B cell (primary cell): ENCODE results near the gene CCNT2. TPM values are rescaled to one million over a fixed set of nuclear protein-coding genes. Genes with fewer than 3 reads are reported as not detected.

Experiments
- ATAC-seq: fragments of 200-7000 bp; cut with Tn5 transposase; one replicate; pipeline ENCODE4 v1.10.0; 2021; ENCODE audit warnings: low read depth, mild to moderate bottlenecking, moderate number of reproducible peaks, moderate library complexity
- CTCF ChIA-PET: fragments of 350-600 bp; sonication (Branson Sonifier 250); formaldehyde crosslinking; loops from one replicate; lab custom pipeline; 2021; ENCODE audit warnings: antibody characterized with exemption, inconsistent platforms; lab: Charles Lee
- POLR2A ChIA-PET: fragments of 350-600 bp; sonication (Branson Sonifier 250); formaldehyde crosslinking; loops from one replicate; lab custom pipeline; 2021; ENCODE audit warnings: antibody characterized with exemption; lab: Charles Lee
- DNase-seq: peaks from one replicate; pipeline ENCODE4 v3.0.0; 2013
- H2AFZ ChIP-seq: 2 replicates; pipeline ENCODE4 v1.6.1; 2012; ENCODE audit warnings: mild to moderate bottlenecking, low read depth, low read length; ENCODE audit not compliant: insufficient read depth, poor library complexity, severe bottlenecking
- H3K27ac ChIP-seq, 2 donors: 1 replicate in 1 of 2; 2 replicates in 1 of 2; pipeline ENCODE4 v1.5.1; 2012 to 2013; ENCODE audit warnings: low read length in 2 of 2, mild to moderate bottlenecking in 2 of 2, moderate library complexity in 1 of 2
- H3K27me3 ChIP-seq, 4 experiments: fragments of 200-600 bp in 1 of 4; sonication (generic) in 1 of 4; replicated peaks in 1 of 4; 1 replicate in 2 of 4; 2 replicates in 2 of 4; pipeline versions ENCODE4 v1.6.1 to v1.7.0; 2013 to 2016; ENCODE audit warnings: low read length in 3 of 4, mild to moderate bottlenecking in 2 of 4, mixed read lengths in 1 of 4, moderate library complexity in 1 of 4; ENCODE audit not compliant: insufficient read depth in 4 of 4, control insufficient read depth in 3 of 4; ENCODE audit errors: control extremely low read depth in 1 of 4
- H3K36me3 ChIP-seq, 2 experiments: replicated peaks in 1 of 2; 1 replicate in 1 of 2; 2 replicates in 1 of 2; pipeline versions ENCODE4 v1.6.1 to v1.7.1; 2013; ENCODE audit warnings: low read length in 1 of 2; ENCODE audit not compliant: insufficient read depth in 2 of 2, control insufficient read depth in 1 of 2; ENCODE audit errors: control extremely low read depth in 1 of 2, extremely low read depth in 1 of 2
- H3K4me1 ChIP-seq, 2 donors: fragments of 200-600 bp in 1 of 2; sonication (generic) in 1 of 2; 1 replicate in 1 of 2; 2 replicates in 1 of 2; pipeline versions ENCODE4 v1.5.1 to v1.6.1; 2013 to 2017; ENCODE audit warnings: low read length in 2 of 2; ENCODE audit not compliant: control insufficient read depth in 2 of 2, insufficient read depth in 2 of 2
- H3K4me2 ChIP-seq: replicated peaks from 2 replicates; pipeline ENCODE3; 2012; ENCODE audit warnings: mild to moderate bottlenecking, low read depth, low read length; ENCODE audit not compliant: poor library complexity, severe bottlenecking
- H3K4me3 ChIP-seq, 5 experiments: fragments of 200-600 bp in 1 of 5; sonication (generic) in 1 of 5; 1 replicate in 3 of 5; 2 replicates in 2 of 5; pipeline versions ENCODE4 v1.5.1 to v1.7.0; 2011 to 2016; ENCODE audit warnings: low read length in 4 of 5, mild to moderate bottlenecking in 4 of 5, low read depth in 2 of 5, control low read depth in 1 of 5, moderate library complexity in 1 of 5; ENCODE audit not compliant: insufficient read depth in 1 of 5; ENCODE audit errors: control extremely low read depth in 1 of 5, extremely low read depth in 1 of 5
- H3K79me2 ChIP-seq: fragments of 200-600 bp; sonication (generic); one replicate; pipeline ENCODE4 v1.6.0; 2016; ENCODE audit warnings: low read length; ENCODE audit not compliant: control insufficient read depth, insufficient read depth
- H3K9ac ChIP-seq: fragments of 200-600 bp; sonication (generic); 2 replicates; pipeline ENCODE4 v1.6.1; 2017; ENCODE audit warnings: mild to moderate bottlenecking, low read length, moderate library complexity
- H3K9me3 ChIP-seq, 3 donors: one replicate each; pipeline versions ENCODE4 v1.6.1 to v1.7.1; 2013; ENCODE audit warnings: low read length in 2 of 3; ENCODE audit not compliant: control insufficient read depth in 2 of 3, insufficient read depth in 1 of 3; ENCODE audit errors: control extremely low read depth in 1 of 3
- H4K20me1 ChIP-seq: 2 replicates; pipeline ENCODE4 v1.6.0; 2012; ENCODE audit warnings: mild to moderate bottlenecking, low read length; ENCODE audit not compliant: insufficient read depth, control insufficient read depth, poor library complexity, severe bottlenecking
- H3K27ac Mint-ChIP-seq: one replicate; pipeline ENCODE4 v1.8.0; 2021; ENCODE audit warnings: mixed read lengths
- H3K27me3 Mint-ChIP-seq: one replicate; pipeline ENCODE4 v1.8.0; 2021; ENCODE audit warnings: mixed read lengths
- H3K4me1 Mint-ChIP-seq: one replicate; pipeline ENCODE4 v1.8.0; 2021; ENCODE audit warnings: mixed read lengths
- H3K4me3 Mint-ChIP-seq: one replicate; pipeline ENCODE4 v1.8.0; 2021; ENCODE audit warnings: mixed read lengths
- H3K9me3 Mint-ChIP-seq: one replicate; pipeline ENCODE4 v1.8.0; 2022; ENCODE audit warnings: mixed read lengths; ENCODE audit not compliant: insufficient read depth
- EZH2 ChIP-seq: IDR thresholded peaks from 2 replicates; pipeline ENCODE4 v1.6.1; 2012; ENCODE audit warnings: borderline replicate concordance, low read depth, mild to moderate bottlenecking, moderate library complexity, low read length; ENCODE audit not compliant: insufficient read depth, poor library complexity, severe bottlenecking
- WGBS: methylation state at CpG from one replicate; pipeline ENCODE4 v1.1.5; 2013; ENCODE audit warnings: missing lambda C conversion rate; ENCODE audit not compliant: insufficient coverage; 5-methylcytosine and 5-hydroxymethylcytosine counted together
- intact Hi-C: fragments of 100-400 bp; cut with micrococcal nuclease; formaldehyde crosslinking; loops from one replicate; pipeline ENCODE4 v1.10.0; 2022
- polyA plus RNA-seq: library from polyadenylated mRNA; depleted of rRNA; stranded (reverse); fragments of >200 nt; gene quantifications from 2 replicates; pipeline ENCODE4 v1.2.3, GENCODE V29; 2012
- total RNA-seq, 2 donors: library from RNA; stranded (reverse); fragments of 120-200 nt in 1 of 2; gene quantifications; 1 replicate in 1 of 2; 2 replicates in 1 of 2; pipeline versions ENCODE4 v1.2.3 to v1.2.4, GENCODE V29; 2013 to 2022
- TF ChIP-seq, protein P1 (sequence below): fragments of 200-600 bp; IDR thresholded peaks from one replicate; pipeline ENCODE4 v1.8.0; 2022; ENCODE audit warnings: antibody characterized with exemption, mild to moderate bottlenecking

CCNT2 gene
- total and polyA plus RNA-seq, 2 donors (not counting 1 experiment from before 2014, with no cell fraction given): 17.4 to 86.7 TPM

DNA sequence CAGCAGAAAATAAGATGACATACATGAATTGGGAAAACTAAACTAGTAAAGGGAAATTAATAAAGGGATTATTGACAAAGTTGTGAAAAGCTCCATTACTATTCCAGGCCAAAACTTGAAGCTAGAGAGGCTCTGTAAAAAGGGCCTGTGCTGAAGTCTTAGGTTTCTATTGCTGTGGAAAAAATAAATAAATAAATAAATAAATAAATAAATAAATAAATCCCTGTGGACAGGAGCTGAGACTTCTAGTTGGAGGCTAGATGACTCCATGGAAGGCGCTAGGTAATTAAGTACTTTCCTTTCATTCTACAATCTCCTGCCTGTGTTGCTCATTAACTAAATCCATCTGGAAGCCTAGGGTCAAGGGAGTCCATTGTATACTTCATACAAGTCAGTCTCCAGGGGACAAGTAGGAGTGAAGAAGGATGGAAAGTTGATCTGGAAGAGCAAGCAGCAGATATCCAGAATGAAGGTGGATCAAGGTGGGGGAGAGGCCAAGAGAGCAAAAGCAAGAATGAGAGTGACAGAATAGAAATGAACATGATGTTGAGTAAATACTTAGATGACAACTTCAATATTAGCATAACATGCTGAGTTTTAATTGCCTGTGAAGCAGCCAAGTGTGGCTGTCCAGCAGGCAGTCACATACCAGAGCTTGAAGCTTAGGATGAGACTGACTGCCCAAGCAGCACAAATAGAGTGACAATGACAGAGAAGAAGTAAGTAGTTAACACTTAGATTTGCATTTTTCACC lies 26.2 kb upstream of the CCNT2 start:
- Histone ChIP-seq H3K27ac (no peak overlapping the region), H3K79me2 (no peaks in the 10 kb centered on the region), H3K27me3 (no peaks in the 10 kb centered on the region), H3K36me3 (no peaks in the 10 kb centered on the region), H3K9ac (no peak overlapping the region), H3K4me3 (no peak overlapping the region), H2AFZ (no peak overlapping the region), H3K4me2 (no peak overlapping the region), H4K20me1 (no peaks in the 10 kb centered on the region), H3K9me3 (no peaks in the 10 kb centered on the region), H3K4me1 (no peaks in the 10 kb centered on the region)
- DNase-seq (no peak), ATAC-seq (no peak)
- Mint-ChIP-seq H3K4me3 (no peak overlapping the region), H3K27ac (no peak overlapping the region), H3K27me3 (no peaks in the 10 kb centered on the region), H3K9me3 (no peaks in the 10 kb centered on the region), H3K4me1 (no peaks in the 10 kb centered on the region)
- no CpG with 5 or more reads among the region's 1 CpG for WGBS
- TF ChIP-seq, protein P1, sequence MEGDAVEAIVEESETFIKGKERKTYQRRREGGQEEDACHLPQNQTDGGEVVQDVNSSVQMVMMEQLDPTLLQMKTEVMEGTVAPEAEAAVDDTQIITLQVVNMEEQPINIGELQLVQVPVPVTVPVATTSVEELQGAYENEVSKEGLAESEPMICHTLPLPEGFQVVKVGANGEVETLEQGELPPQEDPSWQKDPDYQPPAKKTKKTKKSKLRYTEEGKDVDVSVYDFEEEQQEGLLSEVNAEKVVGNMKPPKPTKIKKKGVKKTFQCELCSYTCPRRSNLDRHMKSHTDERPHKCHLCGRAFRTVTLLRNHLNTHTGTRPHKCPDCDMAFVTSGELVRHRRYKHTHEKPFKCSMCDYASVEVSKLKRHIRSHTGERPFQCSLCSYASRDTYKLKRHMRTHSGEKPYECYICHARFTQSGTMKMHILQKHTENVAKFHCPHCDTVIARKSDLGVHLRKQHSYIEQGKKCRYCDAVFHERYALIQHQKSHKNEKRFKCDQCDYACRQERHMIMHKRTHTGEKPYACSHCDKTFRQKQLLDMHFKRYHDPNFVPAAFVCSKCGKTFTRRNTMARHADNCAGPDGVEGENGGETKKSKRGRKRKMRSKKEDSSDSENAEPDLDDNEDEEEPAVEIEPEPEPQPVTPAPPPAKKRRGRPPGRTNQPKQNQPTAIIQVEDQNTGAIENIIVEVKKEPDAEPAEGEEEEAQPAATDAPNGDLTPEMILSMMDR: no peak
- no peak for TF ChIP-seq EZH2
- ChIA-PET CTCF (interaction anchor here (2.3 to 4.2 kb wide), 2 partner anchors 432 to 442 kb away, joined by 10 to 25 read pairs; no protein-coding TSS in a partner anchor), POLR2A (no interaction called here)
- intact Hi-C loops: no loop called here

GRCh38 chr2:134897932-134898331 lies 20.7 kb upstream of the CCNT2 start:
- ChIA-PET CTCF (interaction anchor here (0.8 to 2.6 kb wide), 12 partner anchors 11 to 780 kb away, joined by 3 to 35 read pairs (median 5); no protein-coding TSS in a partner anchor), POLR2A (no interaction called here)
- Mint-ChIP-seq H3K4me3 (no peak overlapping the region), H3K27ac (no peak overlapping the region), H3K9me3 (no peaks in the 10 kb centered on the region), H3K4me1 (no peaks in the 10 kb centered on the region), H3K27me3 (no peaks in the 10 kb centered on the region)
- no peaks in the 10 kb centered on the region for H3K4me1 ChIP-seq
- no peak overlapping the region for H3K9ac ChIP-seq
- H3K4me3 ChIP-seq: no peak overlapping the region
- H3K79me2 ChIP-seq: no peaks in the 10 kb centered on the region
- H3K36me3 ChIP-seq: no peaks in the 10 kb centered on the region
- intact Hi-C loops: loop anchor here (1.0 to 5.0 kb wide), 6 partner anchors 116 to 1011 kb away; no protein-coding TSS in a partner anchor
- H3K9me3 ChIP-seq: no peaks in the 10 kb centered on the region
- ATAC-seq: no peak
- H3K27me3 ChIP-seq: no peaks in the 10 kb centered on the region
- H2AFZ ChIP-seq: no peak overlapping the region
- no peaks in the 10 kb centered on the region for H4K20me1 ChIP-seq
- DNase-seq: peak; percentile 24
- no peak overlapping the region for H3K27ac ChIP-seq
- TF ChIP-seq, protein P1: peak; percentile 84
- no peak for TF ChIP-seq EZH2
- H3K4me2 ChIP-seq: no peak overlapping the region
